ENCODE data around the gene TBXAS1.

TBXAS1 gene

GRCh38 chr7:139959285-139959628, 130.2 kb downstream of the TBXAS1 start:
- WGBS (ENCODE audit: insufficient coverage, insufficient read length) = no CpG with 5 or more reads among the region's 6 CpGs

GRCh38 chr7:139959718-139960117, 130.7 kb downstream of the TBXAS1 start:
- Histone ChIP-seq H3K27ac (ENCODE audit: low read length) (no peak overlapping the region), H3K9me3 (ENCODE audit: control insufficient read depth, insufficient read depth, low read length) (no peaks in the 10 kb centered on the region), H3K36me3 (ENCODE audit: control insufficient read depth, insufficient read depth, low read length) (no peaks in the 10 kb centered on the region), H3K4me3 (ENCODE audit: low read length) (no peak overlapping the region), H3K27me3 (ENCODE audit: control insufficient read depth, insufficient read depth, low read length) (no peaks in the 10 kb centered on the region), H3K4me1 (ENCODE audit: control insufficient read depth, insufficient read depth, low read length) (peaks cover 2% of the 10 kb centered on the region; the same call in 1 of the 2 replicates)
- no CpG with 5 or more reads among the region's 5 CpGs for WGBS (ENCODE audit: insufficient coverage, insufficient read length)
- no peak for DNase-seq (ENCODE audit: low read depth, low spot score)

More at GRCh38 chr7:139959285-139959628, 130.2 kb downstream of the TBXAS1 start:
- Histone ChIP-seq H3K4me1 (ENCODE audit: control insufficient read depth, insufficient read depth, low read length) (peaks cover 2% of the 10 kb centered on the region; the same call in 1 of the 2 replicates), H3K9me3 (ENCODE audit: control insufficient read depth, insufficient read depth, low read length) (no peaks in the 10 kb centered on the region), H3K36me3 (ENCODE audit: control insufficient read depth, insufficient read depth, low read length) (no peaks in the 10 kb centered on the region), H3K4me3 (ENCODE audit: low read length) (no peak overlapping the region), H3K27me3 (ENCODE audit: control insufficient read depth, insufficient read depth, low read length) (no peaks in the 10 kb centered on the region), H3K27ac (ENCODE audit: low read length) (no peak overlapping the region)
- no peak for DNase-seq (ENCODE audit: low read depth, low spot score)

- peaks cover 2% of the 10 kb centered on the region; the same call in 1 of the 2 replicates for H3K4me1 ChIP-seq (ENCODE audit: control insufficient read depth, insufficient read depth, low read length)
- H3K27ac ChIP-seq (ENCODE audit: low read length) = no peak overlapping the region
- no peaks in the 10 kb centered on the region for H3K9me3 ChIP-seq (ENCODE audit: control insufficient read depth, insufficient read depth, low read length)
- H3K4me3 ChIP-seq (ENCODE audit: low read length) = no peak overlapping the region
- no peak for DNase-seq (ENCODE audit: low read depth, low spot score)
- no peaks in the 10 kb centered on the region for H3K27me3 ChIP-seq (ENCODE audit: control insufficient read depth, insufficient read depth, low read length)
- H3K36me3 ChIP-seq (ENCODE audit: control insufficient read depth, insufficient read depth, low read length) = no peaks in the 10 kb centered on the region
- WGBS (ENCODE audit: insufficient coverage, insufficient read length) = no CpG with 5 or more reads among the region's 6 CpGs
Observed at GRCh38 chr7:139960157-139960556, 131.1 kb downstream of the TBXAS1 start.

- H3K9me3 ChIP-seq (ENCODE audit: control insufficient read depth, insufficient read depth, low read length) = no peaks in the 10 kb centered on the region
- no CpG with 5 or more reads among the region's 4 CpGs for WGBS (ENCODE audit: insufficient coverage, insufficient read length)
- H3K4me3 ChIP-seq (ENCODE audit: low read length) = no peak overlapping the region
- no peak overlapping the region for H3K27ac ChIP-seq (ENCODE audit: low read length)
- peaks cover 7% of the 10 kb centered on the region for H3K4me1 ChIP-seq (ENCODE audit: control insufficient read depth, insufficient read depth, low read length)
- no peaks in the 10 kb centered on the region for H3K36me3 ChIP-seq (ENCODE audit: control insufficient read depth, insufficient read depth, low read length)
- no peak for DNase-seq (ENCODE audit: low read depth, low spot score)
- no peaks in the 10 kb centered on the region for H3K27me3 ChIP-seq (ENCODE audit: control insufficient read depth, insufficient read depth, low read length)
Observed at GRCh38 chr7:139965942-139966628, 137.0 kb downstream of the TBXAS1 start.

GRCh38 chr7:139966949-139967348, 137.9 kb downstream of the TBXAS1 start:
- Histone ChIP-seq H3K9me3 (ENCODE audit: control insufficient read depth, insufficient read depth, low read length) (no peaks in the 10 kb centered on the region), H3K27ac (ENCODE audit: low read length) (no peak overlapping the region), H3K36me3 (ENCODE audit: control insufficient read depth, insufficient read depth, low read length) (no peaks in the 10 kb centered on the region), H3K4me3 (ENCODE audit: low read length) (no peak overlapping the region), H3K27me3 (ENCODE audit: control insufficient read depth, insufficient read depth, low read length) (no peaks in the 10 kb centered on the region), H3K4me1 (ENCODE audit: control insufficient read depth, insufficient read depth, low read length) (peaks cover 12% of the 10 kb centered on the region)
- DNase-seq (ENCODE audit: low read depth, low spot score) = no peak
- WGBS (ENCODE audit: insufficient coverage, insufficient read length) = no CpG with 5 or more reads among the region's 5 CpGs

GRCh38 chr7:139968931-139969330, 139.9 kb downstream of the TBXAS1 start:
- Histone ChIP-seq H3K27me3 (ENCODE audit: control insufficient read depth, insufficient read depth, low read length) (no peaks in the 10 kb centered on the region), H3K9me3 (ENCODE audit: control insufficient read depth, insufficient read depth, low read length) (no peaks in the 10 kb centered on the region), H3K36me3 (ENCODE audit: control insufficient read depth, insufficient read depth, low read length) (no peaks in the 10 kb centered on the region), H3K4me3 (ENCODE audit: low read length) (no peak overlapping the region), H3K27ac (ENCODE audit: low read length) (no peak overlapping the region), H3K4me1 (ENCODE audit: control insufficient read depth, insufficient read depth, low read length) (peaks cover 14% of the 10 kb centered on the region)
- no peak for DNase-seq (ENCODE audit: low read depth, low spot score)

- Histone ChIP-seq H3K27ac (ENCODE audit: low read length) (no peak overlapping the region), H3K9me3 (ENCODE audit: control insufficient read depth, insufficient read depth, low read length) (no peaks in the 10 kb centered on the region), H3K36me3 (ENCODE audit: control insufficient read depth, insufficient read depth, low read length) (no peaks in the 10 kb centered on the region), H3K27me3 (ENCODE audit: control insufficient read depth, insufficient read depth, low read length) (no peaks in the 10 kb centered on the region), H3K4me1 (ENCODE audit: control insufficient read depth, insufficient read depth, low read length) (peaks cover 14% of the 10 kb centered on the region), H3K4me3 (ENCODE audit: low read length) (no peak overlapping the region)
- peak; percentile 45 for DNase-seq (ENCODE audit: low read depth, low spot score)
Observed at GRCh38 chr7:139972029-139972428, 143.0 kb downstream of the TBXAS1 start.

GRCh38 chr7:139973101-139974050, 144.3 kb downstream of the TBXAS1 start:
- WGBS (ENCODE audit: insufficient coverage, insufficient read length) = no CpG with 5 or more reads among the region's 11 CpGs
- H3K4me1 ChIP-seq (ENCODE audit: control insufficient read depth, insufficient read depth, low read length) = peaks cover 13% of the 10 kb centered on the region
- no peak for DNase-seq (ENCODE audit: low read depth, low spot score)
- H3K27me3 ChIP-seq (ENCODE audit: control insufficient read depth, insufficient read depth, low read length) = no peaks in the 10 kb centered on the region
- H3K4me3 ChIP-seq (ENCODE audit: low read length) = no peak overlapping the region
- H3K27ac ChIP-seq (ENCODE audit: low read length) = no peak overlapping the region
- H3K36me3 ChIP-seq (ENCODE audit: control insufficient read depth, insufficient read depth, low read length) = no peaks in the 10 kb centered on the region
- no peaks in the 10 kb centered on the region for H3K9me3 ChIP-seq (ENCODE audit: control insufficient read depth, insufficient read depth, low read length)

- no peaks in the 10 kb centered on the region for H3K27me3 ChIP-seq (ENCODE audit: control insufficient read depth, insufficient read depth, low read length)
- no peaks in the 10 kb centered on the region for H3K9me3 ChIP-seq (ENCODE audit: control insufficient read depth, insufficient read depth, low read length)
- H3K36me3 ChIP-seq (ENCODE audit: control insufficient read depth, insufficient read depth, low read length) = no peaks in the 10 kb centered on the region
- no peak overlapping the region for H3K4me3 ChIP-seq (ENCODE audit: low read length)
- WGBS (ENCODE audit: insufficient coverage, insufficient read length) = no CpG with 5 or more reads among the region's 13 CpGs
- DNase-seq (ENCODE audit: low read depth, low spot score) = no peak
- H3K4me1 ChIP-seq (ENCODE audit: control insufficient read depth, insufficient read depth, low read length) = peaks cover 13% of the 10 kb centered on the region
- H3K27ac ChIP-seq (ENCODE audit: low read length) = no peak overlapping the region
Observed at GRCh38 chr7:139974179-139974811, 145.2 kb downstream of the TBXAS1 start.

- no peak for DNase-seq (ENCODE audit: low read depth, low spot score)
- Histone ChIP-seq H3K27me3 (ENCODE audit: control insufficient read depth, insufficient read depth, low read length) (no peaks in the 10 kb centered on the region), H3K4me3 (ENCODE audit: low read length) (no peak overlapping the region), H3K27ac (ENCODE audit: low read length) (no peak overlapping the region), H3K4me1 (ENCODE audit: control insufficient read depth, insufficient read depth, low read length) (peaks cover 10% of the 10 kb centered on the region), H3K9me3 (ENCODE audit: control insufficient read depth, insufficient read depth, low read length) (no peaks in the 10 kb centered on the region), H3K36me3 (ENCODE audit: control insufficient read depth, insufficient read depth, low read length) (no peaks in the 10 kb centered on the region)
- WGBS (ENCODE audit: insufficient coverage, insufficient read length) = no CpG with 5 or more reads among the region's 11 CpGs
Observed at GRCh38 chr7:139976055-139976837, 147.2 kb downstream of the TBXAS1 start.
